Sigmoid colon (tissue), 4 donors: ENCODE measurements around the gene CACNA1D.

Experiments
- EP300 ChIP-seq, 4 donors: sonication (generic); formaldehyde crosslinking; IDR thresholded peaks; one replicate each; pipeline ENCODE4 v1.6.1; 2017; ENCODE audit warnings: antibody characterized with exemption in 4 of 4
- POLR2A ChIP-seq, 2 donors: fragments of 450-650 bp; IDR thresholded peaks; one replicate each; pipeline ENCODE4 v1.6.1; 2016; ENCODE audit warnings: antibody characterized with exemption in 2 of 2, mild to moderate bottlenecking in 2 of 2, moderate library complexity in 2 of 2
- POLR2AphosphoS5 ChIP-seq, 4 donors: sonication (generic); formaldehyde crosslinking; IDR thresholded peaks; one replicate each; pipeline ENCODE4 v1.6.1; 2017; ENCODE audit warnings: antibody characterized with exemption in 4 of 4
- TF ChIP-seq, protein P1 (sequence below), 4 experiments: fragments of 450-650 bp in 3 of 4; fragments of 200-600 bp in 1 of 4; IDR thresholded peaks; one replicate each; pipeline ENCODE4 v1.5.1; 2016 to 2019; ENCODE audit warnings: antibody characterized with exemption in 4 of 4, mild to moderate bottlenecking in 3 of 4, moderate library complexity in 2 of 4

DNA sequence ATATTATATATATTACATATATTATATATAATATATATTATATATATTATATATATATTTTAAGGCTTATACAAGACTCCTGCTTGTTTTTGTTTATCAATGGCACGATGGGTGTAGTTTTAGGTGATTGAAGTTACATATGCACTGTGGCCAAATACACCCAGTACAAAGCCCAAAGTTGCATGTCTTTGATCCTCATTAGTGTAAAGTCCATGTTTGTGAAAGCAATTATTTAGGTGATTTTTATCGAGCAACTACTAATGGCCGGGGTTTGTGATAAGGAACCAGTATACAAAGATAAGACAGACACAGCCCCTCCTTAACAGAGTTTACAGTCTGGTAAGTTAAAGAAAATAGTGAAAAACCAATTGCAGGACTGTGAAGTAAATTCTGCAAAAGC lies 197.5 kb downstream of the CACNA1D start:
- TF ChIP-seq POLR2A (IDR thresholded peaks at IDR 0.05) = no peak
- TF ChIP-seq EP300 (IDR thresholded peaks at IDR 0.05) = no peak
- TF ChIP-seq, protein P1, sequence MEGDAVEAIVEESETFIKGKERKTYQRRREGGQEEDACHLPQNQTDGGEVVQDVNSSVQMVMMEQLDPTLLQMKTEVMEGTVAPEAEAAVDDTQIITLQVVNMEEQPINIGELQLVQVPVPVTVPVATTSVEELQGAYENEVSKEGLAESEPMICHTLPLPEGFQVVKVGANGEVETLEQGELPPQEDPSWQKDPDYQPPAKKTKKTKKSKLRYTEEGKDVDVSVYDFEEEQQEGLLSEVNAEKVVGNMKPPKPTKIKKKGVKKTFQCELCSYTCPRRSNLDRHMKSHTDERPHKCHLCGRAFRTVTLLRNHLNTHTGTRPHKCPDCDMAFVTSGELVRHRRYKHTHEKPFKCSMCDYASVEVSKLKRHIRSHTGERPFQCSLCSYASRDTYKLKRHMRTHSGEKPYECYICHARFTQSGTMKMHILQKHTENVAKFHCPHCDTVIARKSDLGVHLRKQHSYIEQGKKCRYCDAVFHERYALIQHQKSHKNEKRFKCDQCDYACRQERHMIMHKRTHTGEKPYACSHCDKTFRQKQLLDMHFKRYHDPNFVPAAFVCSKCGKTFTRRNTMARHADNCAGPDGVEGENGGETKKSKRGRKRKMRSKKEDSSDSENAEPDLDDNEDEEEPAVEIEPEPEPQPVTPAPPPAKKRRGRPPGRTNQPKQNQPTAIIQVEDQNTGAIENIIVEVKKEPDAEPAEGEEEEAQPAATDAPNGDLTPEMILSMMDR (IDR thresholded peaks at IDR 0.05) = no peak
- no peak for TF ChIP-seq POLR2AphosphoS5 (IDR thresholded peaks at IDR 0.05)
